Neural progenitor cell (in vitro differentiated cells): Measurements from ENCODE around the gene PGAM1. TPM values are rescaled to one million over a fixed set of nuclear protein-coding genes. Genes with fewer than 3 reads are reported as not detected.
A peak's percentile ranks its signal among the peaks of the same experiment; 100 is the strongest.

Experiments used
- DNase-seq: peaks from one replicate; pipeline ENCODE4 v3.0.0-alpha.2; 2016; ENCODE audit warnings: low spot score
- H2AFZ ChIP-seq: fragments of 200-600 bp; sonication (generic); replicated peaks from 2 replicates; pipeline ENCODE4 v1.6.1; 2016; ENCODE audit warnings: antibody characterized with exemption
- H3F3A ChIP-seq: fragments of 200-600 bp; sonication (generic); 2 replicates; pipeline ENCODE4 v1.6.1; 2016; ENCODE audit warnings: antibody characterized with exemption, low read depth
- H3K27ac ChIP-seq: fragments of 200-600 bp; sonication (generic); 2 replicates; pipeline ENCODE4 v1.5.1; 2016; ENCODE audit warnings: mild to moderate bottlenecking
- H3K27me3 ChIP-seq: fragments of 200-600 bp; sonication (generic); 2 replicates; pipeline ENCODE4 v1.6.1; 2016; ENCODE audit warnings: mild to moderate bottlenecking, moderate library complexity
- H3K36me3 ChIP-seq: fragments of 200-600 bp; sonication (generic); 2 replicates; pipeline ENCODE4 v1.5.1; 2016
- H3K4me1 ChIP-seq: fragments of 200-600 bp; sonication (generic); 2 replicates; pipeline ENCODE4 v1.6.1; 2016; ENCODE audit warnings: mixed run types
- H3K4me2 ChIP-seq: fragments of 200-600 bp; sonication (generic); 2 replicates; pipeline ENCODE4 v1.6.1; 2016
- H3K4me3 ChIP-seq: fragments of 200-600 bp; sonication (generic); 2 replicates; pipeline ENCODE4 v1.5.1; 2016
- H3K79me2 ChIP-seq: fragments of 200-600 bp; sonication (generic); 2 replicates; pipeline ENCODE4 v1.6.1; 2016; ENCODE audit warnings: low read depth
- H3K9ac ChIP-seq: fragments of 200-600 bp; sonication (generic); 2 replicates; pipeline ENCODE4 v1.6.1; 2016
- H3K9me3 ChIP-seq: fragments of 200-600 bp; sonication (generic); 2 replicates; pipeline ENCODE4 v1.5.1; 2016; ENCODE audit warnings: low read depth
- H4K20me1 ChIP-seq: fragments of 200-600 bp; sonication (generic); 2 replicates; pipeline ENCODE4 v1.6.1; 2016; ENCODE audit warnings: low read depth
- H3K27ac Mint-ChIP-seq: 3 replicates; pipeline ENCODE4 v1.8.0; 2021; ENCODE audit warnings: mixed read lengths
- H3K27me3 Mint-ChIP-seq: 2 replicates; pipeline ENCODE4 v1.8.0; 2022; ENCODE audit warnings: low read depth, mild to moderate bottlenecking, inconsistent platforms, moderate library complexity, mixed read lengths; ENCODE audit not compliant: insufficient read depth
- H3K36me3 Mint-ChIP-seq: 3 replicates; pipeline ENCODE4 v1.8.0; 2021; ENCODE audit warnings: mixed read lengths
- H3K4me1 Mint-ChIP-seq: 3 replicates; pipeline ENCODE4 v1.8.0; 2021; ENCODE audit warnings: mixed read lengths
- H3K4me3 Mint-ChIP-seq: 3 replicates; pipeline ENCODE4 v1.8.0; 2021; ENCODE audit warnings: mild to moderate bottlenecking, moderate library complexity, mixed read lengths
- H3K9me3 Mint-ChIP-seq: 3 replicates; pipeline ENCODE4 v1.8.0; 2020; ENCODE audit warnings: mixed read lengths
- EZH2 ChIP-seq: fragments of 200-600 bp; sonication (generic); IDR thresholded peaks from 2 replicates; pipeline ENCODE4 v1.6.1; 2017; ENCODE audit warnings: antibody characterized with exemption, mild to moderate bottlenecking, moderate library complexity
- EZH2phosphoT487 ChIP-seq: fragments of 200-600 bp; sonication (generic); IDR thresholded peaks from 2 replicates; pipeline ENCODE4 v1.6.1; 2017; ENCODE audit warnings: antibody characterized with exemption
- total RNA-seq: library from RNA; depleted of rRNA; stranded (reverse); fragments of >200 nt; gene quantifications from 2 replicates; pipeline ENCODE4 v1.2.3, GENCODE V29; 2015; ENCODE audit warnings: low replicate concordance
- TF ChIP-seq, protein P1 (sequence below): fragments of 200-600 bp; sonication (generic); IDR thresholded peaks from 2 replicates; pipeline ENCODE4 v1.5.1; 2017; ENCODE audit warnings: antibody characterized with exemption, mild to moderate bottlenecking

Gene PGAM1
- total RNA-seq, 1 donor from 2014 or later: 887 TPM

DNA sequence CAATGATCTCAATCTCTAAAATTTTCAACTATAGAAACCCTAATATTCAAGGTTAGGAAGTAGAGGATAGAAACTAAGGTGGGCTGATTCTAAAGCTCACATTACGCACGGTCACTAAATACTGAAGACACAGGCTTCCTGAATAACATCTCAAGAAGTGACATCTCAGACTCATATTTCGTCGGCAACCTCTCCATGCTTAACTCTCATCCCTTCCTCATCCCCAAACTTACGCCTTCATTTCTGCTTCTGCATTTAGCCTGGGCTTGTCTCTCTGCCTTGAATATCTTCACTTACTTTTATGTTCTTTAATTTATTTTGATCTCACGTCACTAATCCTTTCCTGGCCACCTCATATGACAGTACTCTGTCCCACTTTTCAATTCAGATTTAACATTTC, 9.2 kb downstream of the PGAM1 start:
- peaks cover 14% of the 10 kb centered on the region for H3K79me2 ChIP-seq
- Mint-ChIP-seq H3K36me3 (peaks cover 24% of the 10 kb centered on the region), H3K27me3 (no peaks in the 10 kb centered on the region), H3K9me3 (no peaks in the 10 kb centered on the region), H3K27ac (no peak overlapping the region), H3K4me3 (no peak overlapping the region), H3K4me1 (no peaks in the 10 kb centered on the region)
- H3K27me3 ChIP-seq: no peaks in the 10 kb centered on the region
- DNase-seq: no peak
- H3K4me2 ChIP-seq: no peak overlapping the region
- no peak overlapping the region for H3K9ac ChIP-seq
- TF ChIP-seq EZH2 (no peak), EZH2phosphoT487 (no peak)
- TF ChIP-seq, protein P1, sequence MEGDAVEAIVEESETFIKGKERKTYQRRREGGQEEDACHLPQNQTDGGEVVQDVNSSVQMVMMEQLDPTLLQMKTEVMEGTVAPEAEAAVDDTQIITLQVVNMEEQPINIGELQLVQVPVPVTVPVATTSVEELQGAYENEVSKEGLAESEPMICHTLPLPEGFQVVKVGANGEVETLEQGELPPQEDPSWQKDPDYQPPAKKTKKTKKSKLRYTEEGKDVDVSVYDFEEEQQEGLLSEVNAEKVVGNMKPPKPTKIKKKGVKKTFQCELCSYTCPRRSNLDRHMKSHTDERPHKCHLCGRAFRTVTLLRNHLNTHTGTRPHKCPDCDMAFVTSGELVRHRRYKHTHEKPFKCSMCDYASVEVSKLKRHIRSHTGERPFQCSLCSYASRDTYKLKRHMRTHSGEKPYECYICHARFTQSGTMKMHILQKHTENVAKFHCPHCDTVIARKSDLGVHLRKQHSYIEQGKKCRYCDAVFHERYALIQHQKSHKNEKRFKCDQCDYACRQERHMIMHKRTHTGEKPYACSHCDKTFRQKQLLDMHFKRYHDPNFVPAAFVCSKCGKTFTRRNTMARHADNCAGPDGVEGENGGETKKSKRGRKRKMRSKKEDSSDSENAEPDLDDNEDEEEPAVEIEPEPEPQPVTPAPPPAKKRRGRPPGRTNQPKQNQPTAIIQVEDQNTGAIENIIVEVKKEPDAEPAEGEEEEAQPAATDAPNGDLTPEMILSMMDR: no peak
- H3K4me1 ChIP-seq: no peaks in the 10 kb centered on the region
- no peak overlapping the region for H3K4me3 ChIP-seq
- peaks cover 42% of the 10 kb centered on the region for H3F3A ChIP-seq
- no peak overlapping the region for H2AFZ ChIP-seq
- H3K27ac ChIP-seq: no peak overlapping the region
- H4K20me1 ChIP-seq: peaks cover 36% of the 10 kb centered on the region
- peaks cover 11% of the 10 kb centered on the region for H3K36me3 ChIP-seq
- no peaks in the 10 kb centered on the region for H3K9me3 ChIP-seq

DNA sequence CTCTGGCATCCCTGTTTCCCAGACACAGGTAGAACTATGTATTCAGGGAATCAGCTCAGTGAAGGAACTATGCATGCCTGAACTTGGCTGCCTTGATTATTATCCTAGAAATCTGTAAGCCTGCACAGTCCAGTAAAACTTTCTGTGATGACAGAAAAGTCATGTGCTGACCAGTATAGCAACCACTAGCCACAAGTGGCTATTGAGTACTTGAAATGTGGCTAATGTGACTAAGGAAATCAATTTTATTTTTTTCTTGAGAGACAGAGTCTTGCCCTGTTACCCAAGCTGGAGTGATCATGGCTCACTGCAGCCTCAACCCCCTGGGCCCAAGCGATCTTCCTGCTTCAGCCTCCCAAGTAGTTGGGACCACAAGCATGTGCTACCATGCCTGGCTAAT, 16.3 kb downstream of the PGAM1 start:
- peaks cover 12% of the 10 kb centered on the region for H3K36me3 Mint-ChIP-seq

GRCh38 chr10:97444212-97444611, 18.2 kb downstream of the PGAM1 start:
- Histone ChIP-seq H3K4me1 (peaks cover 17% of the 10 kb centered on the region), H3K27me3 (no peaks in the 10 kb centered on the region), H3K79me2 (peaks cover 53% of the 10 kb centered on the region), H3K27ac (no peak overlapping the region), H3K9ac (no peak overlapping the region), H3K4me3 (peak overlapping the region; percentile 72), H2AFZ (no peak overlapping the region), H3K4me2 (peak overlapping the region; percentile 93), H3K9me3 (no peaks in the 10 kb centered on the region), H3F3A (peaks cover 7% of the 10 kb centered on the region), H3K36me3 (no peaks in the 10 kb centered on the region), H4K20me1 (peaks cover 9% of the 10 kb centered on the region)
- H3K27me3 Mint-ChIP-seq: no peaks in the 10 kb centered on the region
- H3K36me3 Mint-ChIP-seq: peaks cover 13% of the 10 kb centered on the region
- H3K4me1 Mint-ChIP-seq: peaks cover 29% of the 10 kb centered on the region
- H3K9me3 Mint-ChIP-seq: no peaks in the 10 kb centered on the region
- TF ChIP-seq, protein P1: no peak
- TF ChIP-seq EZH2phosphoT487 (no peak), EZH2 (no peak)
- peak overlapping the region; percentile 93 for H3K4me3 Mint-ChIP-seq
- no peak for DNase-seq
- no peak overlapping the region for H3K27ac Mint-ChIP-seq

More for the DNA sequence above, 16.3 kb downstream of the PGAM1 start:
- Histone ChIP-seq H3K27me3 (no peaks in the 10 kb centered on the region), H3K4me2 (no peak overlapping the region), H3K9ac (no peak overlapping the region), H3K4me1 (peaks cover 14% of the 10 kb centered on the region), H4K20me1 (peaks cover 6% of the 10 kb centered on the region), H3K79me2 (peaks cover 33% of the 10 kb centered on the region), H3K36me3 (no peaks in the 10 kb centered on the region), H3K27ac (no peak overlapping the region), H3K4me3 (no peak overlapping the region), H2AFZ (no peak overlapping the region), H3F3A (peaks cover 4% of the 10 kb centered on the region), H3K9me3 (no peaks in the 10 kb centered on the region)
- no peak overlapping the region for H3K27ac Mint-ChIP-seq
- H3K4me3 Mint-ChIP-seq: no peak overlapping the region
- peaks cover 15% of the 10 kb centered on the region for H3K4me1 Mint-ChIP-seq
- DNase-seq: no peak
- no peaks in the 10 kb centered on the region for H3K9me3 Mint-ChIP-seq
- H3K27me3 Mint-ChIP-seq: no peaks in the 10 kb centered on the region
- no peak for TF ChIP-seq EZH2phosphoT487
- no peak for TF ChIP-seq EZH2
- TF ChIP-seq, protein P1: no peak
